Upper lobe of right lung (tissue), 1 donor: ENCODE results near the gene ZNF764. TPM values are rescaled to one million over a fixed set of nuclear protein-coding genes. Genes with fewer than 3 reads are reported as not detected.
"Not testable (repeated sequence)": the region's sequence is repeated elsewhere in the genome, so short reads cannot be mapped to it uniquely, and the experiment has no call there.

Experiments
- ATAC-seq: fragments of 200-7000 bp; cut with Tn5 transposase; one replicate; pipeline ENCODE4 v1.9.1; 2020; ENCODE audit warnings: mild to moderate bottlenecking, moderate library complexity
- DNase-seq: peaks from one replicate; pipeline ENCODE4 v3.0.0-alpha.2; 2020
- H3K27ac ChIP-seq: fragments of 200-600 bp; one replicate; pipeline ENCODE4 v1.8.0; 2022
- H3K27me3 ChIP-seq: fragments of 200-600 bp; one replicate; pipeline ENCODE4 v1.8.0; 2022; ENCODE audit warnings: mild to moderate bottlenecking
- H3K36me3 ChIP-seq: fragments of 200-600 bp; one replicate; pipeline ENCODE4 v1.8.0; 2022
- H3K4me1 ChIP-seq: fragments of 200-600 bp; one replicate; pipeline ENCODE4 v1.8.0; 2022
- H3K4me3 ChIP-seq: fragments of 200-600 bp; one replicate; pipeline ENCODE4 v1.8.0; 2022; ENCODE audit warnings: mild to moderate bottlenecking
- H3K9me3 ChIP-seq: fragments of 200-600 bp; one replicate; pipeline ENCODE4 v1.8.0; 2022
- CTCF ChIP-seq: fragments of 200-600 bp; IDR thresholded peaks from one replicate; pipeline ENCODE4 v1.8.0; 2022; ENCODE audit warnings: antibody characterized with exemption
- intact Hi-C: fragments of 100-400 bp; cut with DNase I; formaldehyde crosslinking; loops from one replicate; pipeline ENCODE4 v1.11.0; 2022
- total RNA-seq: library from RNA; stranded (reverse); fragmentation: NEBNext Ultra II Directional; extraction: Animal tissue kit (Norgen Biotek cat#: 25700); gene quantifications from one replicate; pipeline ENCODE4 v1.2.1, GENCODE V29; 2021
- donor health status: DM: no; HTN: yes; CAD: no; lungs with severe emphysema.

ZNF764 gene
- total RNA-seq, 1 donor from 2014 or later: 10.6 TPM

GRCh38 chr16:30539000-30539964, 18.9 kb downstream of the ZNF764 start:
- Histone ChIP-seq H3K4me3 (no peak overlapping the region), H3K27ac (no peak overlapping the region), H3K27me3 (no peaks in the 10 kb centered on the region), H3K36me3 (no peaks in the 10 kb centered on the region), H3K4me1 (peaks cover 6% of the 10 kb centered on the region), H3K9me3 (no peaks in the 10 kb centered on the region)
- DNase-seq: no peak
- no peak for ATAC-seq
- intact Hi-C loops: no loop called here
- no peak for TF ChIP-seq CTCF

- intact Hi-C loops, DNase-seq, H3K27me3 ChIP-seq, H3K9me3 ChIP-seq, ATAC-seq: not testable (repeated sequence)
- H3K4me1 ChIP-seq: peaks cover 13% of the 10 kb centered on the region
- H3K27ac ChIP-seq: peak overlapping the region; percentile 97
- H3K4me3 ChIP-seq: peak overlapping the region; percentile 85
- H3K36me3 ChIP-seq: peaks cover 11% of the 10 kb centered on the region
These were observed 21.7 kb downstream of the ZNF764 start for GRCh38 chr16:30536391-30537024.

GRCh38 chr16:30535777-30536190, 22.4 kb downstream of the ZNF764 start:
- ATAC-seq: peak; percentile 81
- H3K27ac ChIP-seq: peak overlapping the region; percentile 97
- H3K27me3 ChIP-seq: no peaks in the 10 kb centered on the region
- H3K4me3 ChIP-seq: peak overlapping the region; percentile 85
- no peaks in the 10 kb centered on the region for H3K9me3 ChIP-seq
- intact Hi-C loops: no loop called here
- peak; percentile 65 for TF ChIP-seq CTCF
- DNase-seq: peak; percentile 86
- H3K4me1 ChIP-seq: peaks cover 14% of the 10 kb centered on the region
- H3K36me3 ChIP-seq: peaks cover 17% of the 10 kb centered on the region

GRCh38 chr16:30535106-30535776, 22.9 kb downstream of the ZNF764 start:
- H3K27ac ChIP-seq: peak overlapping the region; percentile 97
- no peak for TF ChIP-seq CTCF
- peaks cover 19% of the 10 kb centered on the region for H3K4me1 ChIP-seq
- intact Hi-C loops: no loop called here
- peak overlapping the region; percentile 85 for H3K4me3 ChIP-seq
- no peaks in the 10 kb centered on the region for H3K9me3 ChIP-seq
- DNase-seq (no peak), ATAC-seq (no peak)
- no peaks in the 10 kb centered on the region for H3K27me3 ChIP-seq
- peaks cover 18% of the 10 kb centered on the region for H3K36me3 ChIP-seq

- peaks cover 20% of the 10 kb centered on the region for H3K4me1 ChIP-seq
- H3K4me3 ChIP-seq: peak within 1 kb of the TSS; percentile 85
- peak within 1 kb of the TSS; percentile 97 for H3K27ac ChIP-seq
- no peaks in the 10 kb centered on the region for H3K9me3 ChIP-seq
- TF ChIP-seq CTCF: no peak
- H3K36me3 ChIP-seq: peaks cover 18% of the 10 kb centered on the region
- ATAC-seq (peak; percentile 91), DNase-seq (peak; percentile 96)
- H3K27me3 ChIP-seq: no peaks in the 10 kb centered on the region
- intact Hi-C loops: no loop called here
These were observed 23.6 kb downstream of the ZNF764 start, which contains the start of gene ZNF747 for GRCh38 chr16:30534368-30535105. ZNF747 (minus strand) TSS chr16:30534858; CDS start chr16:30534679, 179 bp downstream.
